Middle frontal gyrus (tissue), 1 donor: ENCODE data around the gene LRRC7.

Experiments used
- DNase-seq: peaks from one replicate; pipeline ENCODE4 v3.0.0-alpha.2; 2015; ENCODE audit warnings: low spot score; ENCODE audit errors: extremely low spot score

Gene LRRC7

GRCh38 chr1:69567652-69568420, at the start of gene LRRC7:
TSS of gene LRRC7 (plus strand) at chr1:69567922. CDS start at chr1:69568640, 718 bp downstream.
- DNase-seq: no peak

GRCh38 chr1:69519006-69519405, 48.7 kb upstream of the LRRC7 start:
- no peak for DNase-seq

DNA sequence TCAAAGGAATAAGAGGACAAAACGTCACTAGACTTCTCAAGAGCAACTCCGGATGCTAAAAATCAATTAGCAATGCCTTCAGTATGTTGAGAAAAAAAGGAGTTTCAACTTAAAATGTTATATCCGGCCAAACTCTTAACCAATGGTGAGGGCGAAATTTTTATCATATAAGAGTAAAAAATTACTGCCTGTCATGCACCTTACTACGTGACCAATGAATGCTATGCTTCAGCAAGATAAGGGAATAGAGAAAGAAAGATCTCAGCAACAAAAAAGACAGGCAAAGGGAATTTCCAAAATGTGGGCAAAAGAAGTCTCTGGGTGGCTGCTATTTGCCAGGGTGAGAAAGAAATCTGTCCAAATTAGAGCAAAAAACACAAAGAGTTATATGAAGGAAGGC, 47.4 kb upstream of the LRRC7 start:
- no peak for DNase-seq

DNA sequence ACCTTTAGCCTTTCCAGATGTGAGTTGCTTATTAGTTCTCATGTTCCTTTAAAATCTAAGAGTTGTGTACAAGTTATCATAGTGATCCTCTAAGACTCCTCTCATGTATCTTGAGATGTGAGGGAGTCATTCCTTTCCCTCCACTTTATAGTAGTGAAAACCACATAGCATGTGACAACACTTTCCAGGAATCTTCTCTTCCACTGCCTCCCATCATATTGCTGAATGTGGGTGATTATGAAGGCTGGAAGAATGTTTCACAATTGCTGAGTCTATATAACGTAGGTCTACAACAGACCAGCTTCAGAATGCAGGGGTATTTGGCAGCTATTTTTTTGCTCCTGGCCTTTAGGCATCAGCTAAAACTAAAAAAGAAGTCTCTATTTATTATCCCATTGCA, 44.7 kb upstream of the LRRC7 start:
- no peak for DNase-seq

DNA sequence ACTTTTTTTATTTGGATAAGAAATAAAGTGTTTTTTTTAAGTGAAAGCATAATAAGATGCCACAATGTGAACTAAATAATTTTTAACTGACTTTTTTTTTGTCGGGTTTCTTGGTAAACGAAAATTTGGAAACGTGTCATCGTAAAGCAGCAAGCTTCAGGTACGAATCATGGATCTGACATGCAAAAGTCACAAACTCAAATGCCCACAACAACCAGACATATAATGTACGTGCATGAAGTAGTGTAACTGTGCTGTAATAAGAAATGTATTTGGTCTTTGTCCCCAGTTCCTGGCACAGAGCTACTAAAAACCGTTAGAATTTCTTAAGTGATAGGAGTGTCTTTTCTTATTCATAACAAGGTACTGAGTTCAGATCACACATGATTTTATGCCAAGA, 44.3 kb upstream of the LRRC7 start:
- DNase-seq: no peak

- DNase-seq: no peak
Measured at GRCh38 chr1:69524015-69524414, 43.7 kb upstream of the LRRC7 start.

GRCh38 chr1:69527273-69527672, 40.4 kb upstream of the LRRC7 start:
- no peak for DNase-seq

DNA sequence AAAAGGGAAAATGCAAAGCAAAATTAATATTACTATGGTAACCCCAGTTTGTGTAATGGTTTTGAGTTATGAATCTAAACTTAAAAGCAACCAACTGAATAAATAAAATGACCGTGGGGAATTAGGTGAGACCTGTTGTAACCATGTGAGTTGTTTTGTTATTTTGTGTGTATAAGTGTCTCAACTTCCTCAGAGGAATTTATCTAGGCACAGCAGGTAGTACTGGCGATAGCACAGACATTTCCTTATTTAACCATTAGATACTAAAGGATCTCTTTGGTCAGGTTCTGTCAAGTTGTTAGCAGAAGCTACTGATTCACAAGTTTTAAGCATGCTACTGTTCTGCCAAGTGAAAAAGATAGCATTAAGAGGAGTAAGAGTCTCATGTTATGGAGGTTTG, 39.3 kb upstream of the LRRC7 start:
- no peak for DNase-seq

GRCh38 chr1:69533343-69533742, 34.4 kb upstream of the LRRC7 start:
- DNase-seq: no peak

GRCh38 chr1:69534829-69535228, 32.9 kb upstream of the LRRC7 start:
- DNase-seq: no peak

DNA sequence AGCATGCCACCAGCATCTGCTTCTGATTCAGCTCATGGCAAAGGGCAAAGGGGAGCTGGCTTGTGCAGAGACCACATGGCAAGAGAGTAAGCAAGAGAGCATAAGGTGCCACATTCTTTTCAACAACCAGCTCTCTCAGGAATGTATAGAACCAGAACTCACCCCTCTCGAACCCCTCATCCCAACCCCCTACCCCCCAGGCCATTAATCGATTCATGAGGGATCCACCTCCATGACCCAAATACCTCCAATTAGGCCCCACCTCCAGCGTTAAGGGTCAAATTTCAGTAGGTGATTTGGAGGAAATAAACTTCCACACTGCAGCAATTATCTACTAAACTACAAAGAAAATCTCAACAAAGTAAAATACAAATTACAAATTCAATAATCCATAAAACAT, 32.2 kb upstream of the LRRC7 start:
- no peak for DNase-seq

- no peak for DNase-seq
Measured at GRCh38 chr1:69540052-69540451, 27.7 kb upstream of the LRRC7 start.

DNA sequence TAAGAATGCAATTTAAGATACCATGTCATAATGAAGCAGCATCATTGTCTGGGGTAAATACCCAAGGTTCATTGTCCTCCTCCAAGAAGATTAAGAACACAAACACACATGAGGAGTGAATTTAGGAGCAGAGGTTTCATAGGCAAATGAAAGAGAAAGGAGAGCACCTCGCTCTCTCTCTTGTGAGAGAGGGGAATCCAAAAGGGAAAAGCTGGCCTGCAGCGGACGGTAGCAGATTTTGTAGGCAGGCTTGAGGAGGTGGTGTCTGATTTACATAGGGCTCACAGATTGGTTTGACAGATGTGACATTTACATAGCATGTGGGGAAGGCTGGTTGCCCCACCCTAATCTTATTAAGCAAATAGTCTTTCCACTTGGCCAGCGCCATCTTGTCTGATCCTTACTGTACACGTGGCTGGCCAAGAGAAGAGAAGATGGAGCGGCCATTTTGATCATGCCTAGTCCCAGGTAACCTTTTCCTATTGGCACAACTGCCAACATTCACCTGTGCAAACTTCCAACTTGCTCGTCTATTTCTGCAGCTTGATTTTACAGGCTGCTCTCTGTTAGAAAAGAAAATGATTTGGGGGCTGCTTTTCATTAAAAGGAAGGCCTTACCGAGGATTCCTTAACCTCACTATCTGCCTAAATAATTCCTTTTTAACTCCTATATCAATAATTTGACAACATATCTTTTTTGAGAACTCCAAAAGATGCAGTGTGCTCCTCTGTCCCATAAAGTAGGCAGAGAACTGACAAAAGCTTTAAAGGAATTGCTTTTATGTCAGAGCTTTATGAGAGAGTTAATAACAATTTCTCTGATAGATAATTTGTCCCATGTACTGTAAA, 16.0 kb upstream of the LRRC7 start:
- no peak for DNase-seq

DNA sequence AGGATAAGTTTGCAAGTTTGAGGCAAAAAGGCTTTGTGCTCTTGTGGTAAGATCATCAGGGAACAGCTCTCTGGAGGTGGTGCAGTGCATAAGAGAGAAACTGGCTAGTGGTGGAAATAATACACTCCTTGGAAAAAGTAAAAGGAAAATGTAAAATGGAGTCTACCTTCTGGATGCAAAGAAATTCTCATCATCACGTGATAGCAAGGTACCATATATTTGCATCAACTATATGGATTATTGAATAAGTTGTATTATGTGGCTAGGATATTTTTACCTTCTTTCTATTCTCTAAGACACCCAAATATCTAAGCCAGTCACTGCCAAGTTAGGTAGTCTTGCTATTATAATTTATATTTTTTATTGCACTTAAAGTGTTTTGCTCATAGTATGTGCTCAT, 14.0 kb upstream of the LRRC7 start:
- no peak for DNase-seq

DNA sequence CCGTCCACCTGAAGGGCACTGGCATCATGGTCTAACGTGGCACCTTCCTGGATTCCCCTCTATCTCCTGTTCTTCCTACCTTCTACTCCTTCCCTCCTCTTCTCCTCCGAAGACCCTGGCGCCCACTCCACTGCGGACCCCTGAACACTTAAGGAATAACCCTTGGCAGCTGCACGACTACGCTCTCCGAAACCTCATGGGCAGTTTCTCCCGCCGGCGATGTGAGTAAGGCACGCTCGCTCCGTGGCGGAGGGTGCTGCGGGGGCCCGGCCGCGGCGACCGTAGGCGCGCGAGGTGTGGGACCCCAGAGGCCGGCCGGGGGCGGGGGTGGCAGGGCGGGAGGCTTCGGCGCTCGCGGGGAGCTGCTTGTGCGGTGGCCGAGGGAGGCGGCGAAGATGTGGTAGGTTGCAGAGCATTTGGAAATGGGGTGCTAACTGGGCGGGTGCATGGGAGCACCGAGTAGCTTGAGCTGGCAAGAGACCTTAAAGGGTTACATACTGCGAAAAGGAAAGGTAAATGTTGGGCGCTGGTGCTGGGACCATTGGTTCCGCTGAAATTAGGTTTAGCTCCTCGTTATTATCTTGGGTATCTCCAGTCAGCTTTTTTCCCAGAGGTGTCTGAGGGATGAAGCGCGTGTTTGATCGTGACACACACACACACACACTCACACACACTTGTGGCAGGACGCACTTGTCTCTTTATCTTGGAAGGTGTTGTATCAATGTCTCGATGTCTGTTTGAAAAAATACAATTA, 876 bp downstream of the LRRC7 start:
- DNase-seq: no peak

- no peak for DNase-seq
Measured at GRCh38 chr1:69569175-69569541, 1.4 kb downstream of the LRRC7 start.

DNA sequence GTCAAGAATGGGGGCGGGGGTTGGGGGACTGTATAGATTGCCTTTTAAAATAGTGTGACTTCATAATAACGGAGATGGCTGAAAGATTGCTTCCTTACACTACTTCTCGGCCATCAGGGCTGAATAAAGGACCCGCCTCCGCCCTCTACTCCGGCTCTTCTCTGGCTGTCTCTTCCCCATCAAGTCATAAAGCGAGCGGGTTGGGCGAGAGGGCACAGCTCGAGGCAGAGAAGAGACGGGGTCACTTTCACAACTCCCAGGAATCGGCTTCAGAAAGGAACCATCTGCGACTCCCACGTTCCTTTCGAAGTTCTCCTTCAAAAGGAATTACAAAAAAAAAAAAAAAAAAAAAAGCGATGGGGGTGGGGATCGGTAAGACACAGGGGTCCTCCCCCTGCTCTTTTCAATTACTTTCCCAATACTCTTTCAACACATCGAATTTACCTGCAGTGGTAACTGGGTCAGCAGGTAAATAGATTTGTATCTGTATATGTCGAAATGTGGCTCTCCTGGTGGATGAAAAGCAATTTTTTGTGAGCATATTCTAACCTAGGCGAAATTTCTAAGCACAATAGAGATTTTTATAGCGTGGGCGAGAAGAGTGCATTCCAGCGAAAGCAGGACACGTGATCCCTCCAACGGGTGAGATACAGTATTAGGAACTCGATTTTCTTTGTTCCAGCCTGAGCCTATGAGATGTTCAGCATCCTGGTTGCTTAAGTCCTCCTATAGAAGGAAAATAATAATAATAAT, 2.0 kb downstream of the LRRC7 start:
- DNase-seq: no peak

- no peak for DNase-seq
Measured at GRCh38 chr1:69570356-69570755, 2.6 kb downstream of the LRRC7 start.

GRCh38 chr1:69572921-69573320, 5.2 kb downstream of the LRRC7 start:
- DNase-seq: no peak

DNA sequence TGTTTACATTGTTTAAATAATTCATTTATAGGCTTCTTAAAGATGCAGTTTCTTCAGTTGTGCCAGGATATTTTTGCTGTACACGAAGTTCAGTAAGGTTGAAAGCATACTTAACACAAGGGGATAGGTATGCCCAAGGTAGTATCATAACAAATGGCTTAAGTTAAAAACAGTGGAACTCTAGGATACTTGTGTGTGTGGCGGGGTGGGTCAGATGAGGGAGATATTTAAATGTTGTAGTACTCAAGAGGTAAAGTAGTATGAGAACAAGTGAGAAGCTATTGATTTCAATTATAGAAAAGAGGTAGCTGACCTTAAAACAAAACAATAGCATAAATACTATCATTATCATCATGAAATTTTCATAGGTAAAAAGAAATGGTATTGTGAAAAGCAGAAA, 6.2 kb downstream of the LRRC7 start:
- no peak for DNase-seq

DNA sequence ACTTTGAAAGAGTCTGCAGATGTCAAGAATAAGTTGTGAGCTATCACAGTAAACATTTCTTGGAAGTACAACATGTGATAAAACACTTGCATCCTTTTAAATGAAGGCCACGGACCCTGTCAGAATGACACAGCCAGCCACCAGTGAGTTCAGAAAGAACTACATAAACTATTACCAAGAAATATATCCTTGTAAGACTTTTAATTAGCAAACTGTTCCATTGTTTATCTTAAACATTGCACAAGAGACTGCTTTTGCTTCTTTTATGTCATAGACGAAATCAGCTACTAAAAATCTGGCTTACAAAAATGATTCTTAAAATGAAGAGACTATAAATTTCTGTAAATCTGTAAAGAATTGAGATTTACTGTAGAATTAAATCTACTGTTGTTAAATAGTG, 17.9 kb downstream of the LRRC7 start:
- DNase-seq: no peak
